MM.1S (cell line): Measurements from ENCODE around the gene CD3D.

Experiments
- CTCF ChIP-seq: fragments of 300-600 bp; sonication (generic); IDR thresholded peaks from 2 replicates; pipeline ENCODE4 v1.5.1; 2016; ENCODE audit warnings: antibody characterized with exemption, low read length, mixed read lengths
- EZH2 ChIP-seq: fragments of 300-600 bp; sonication (generic); optimal IDR thresholded peaks from 2 replicates; pipeline ENCODE3; 2017; ENCODE audit warnings: low read depth, mild to moderate bottlenecking, antibody characterized with exemption, low read length, mixed read lengths
- EZH2phosphoT487 ChIP-seq: fragments of 300-600 bp; sonication (generic); IDR thresholded peaks from 2 replicates; pipeline ENCODE4 v1.6.1; 2018; ENCODE audit warnings: antibody characterized with exemption, low read length

- TF ChIP-seq CTCF, result no peak
- no peak for TF ChIP-seq EZH2
- TF ChIP-seq EZH2phosphoT487, result no peak
These were observed 1.2 kb downstream of the CD3D start for GRCh38 chr11:118341261-118341660.
